Left forelimb (tissue), 1 donor: ENCODE results near the gene THSD7B.
"Not testable (repeated sequence)": the region's sequence is repeated elsewhere in the genome, so short reads cannot be mapped to it uniquely, and the experiment has no call there.

ENCODE experiments used
- DNase-seq: peaks from one replicate; pipeline ENCODE4 v3.0.0-alpha.2; 2018; ENCODE audit warnings: low spot score

Gene THSD7B

GRCh38 chr2:137696916-137697315 lies 931.6 kb downstream of the THSD7B start:
- no peak for DNase-seq

- not testable (repeated sequence) for DNase-seq
Measured at GRCh38 chr2:137700250-137700649, 934.9 kb downstream of the THSD7B start.

GRCh38 chr2:137700681-137701080 lies 935.3 kb downstream of the THSD7B start:
- no peak for DNase-seq

- no peak for DNase-seq
Measured at GRCh38 chr2:137705296-137705695, 940.0 kb downstream of the THSD7B start.

GRCh38 chr2:137706786-137707613 lies 941.7 kb downstream of the THSD7B start:
- no peak for DNase-seq

GRCh38 chr2:137708311-137708710 lies 943.0 kb downstream of the THSD7B start:
- no peak for DNase-seq

- no peak for DNase-seq
Measured at GRCh38 chr2:137715731-137716191, 950.4 kb downstream of the THSD7B start.

- DNase-seq = no peak
Measured at GRCh38 chr2:137718786-137719185, 953.4 kb downstream of the THSD7B start.

- no peak for DNase-seq
Measured at GRCh38 chr2:137721733-137722132, 956.4 kb downstream of the THSD7B start.

GRCh38 chr2:137724912-137725311 lies 959.6 kb downstream of the THSD7B start:
- no peak for DNase-seq
